WTC11 (cell line): Measurements from ENCODE around the gene TOB1. TPM values are rescaled to one million over a fixed set of nuclear protein-coding genes. Genes with fewer than 3 reads are reported as not detected.

ENCODE experiments used
- ATAC-seq: fragments of 200-7000 bp; cut with Tn5 transposase; 2 replicates; pipeline ENCODE4 v1.10.0; 2021; ENCODE audit warnings: mild to moderate bottlenecking, moderate library complexity
- CTCF ChIA-PET: fragments of 300-600 bp; sonication (Branson Sonifier 250); formaldehyde crosslinking; loops from one replicate; lab custom pipeline; 2021; ENCODE audit warnings: antibody characterized with exemption; lab: Charles Lee
- POLR2A ChIA-PET: fragments of 350-600 bp; sonication (Branson Sonifier 250); formaldehyde crosslinking; loops from one replicate; lab custom pipeline; 2021; ENCODE audit warnings: antibody characterized with exemption; lab: Charles Lee
- DNase-seq: peaks from one replicate; pipeline ENCODE4 v3.0.0; 2021; ENCODE audit warnings: low spot score
- H3K27ac Mint-ChIP-seq: 2 replicates; pipeline ENCODE4 v1.8.0; 2021; ENCODE audit warnings: mixed read lengths
- H3K27me3 Mint-ChIP-seq: 2 replicates; pipeline ENCODE4 v1.8.0; 2021; ENCODE audit warnings: low read depth, mild to moderate bottlenecking, moderate library complexity, mixed read lengths
- H3K36me3 Mint-ChIP-seq: 2 replicates; pipeline ENCODE4 v1.8.0; 2021; ENCODE audit warnings: mixed read lengths
- H3K4me1 Mint-ChIP-seq: 2 replicates; pipeline ENCODE4 v1.8.0; 2022; ENCODE audit warnings: mixed read lengths
- H3K4me3 Mint-ChIP-seq: 2 replicates; pipeline ENCODE4 v1.8.0; 2021; ENCODE audit warnings: mild to moderate bottlenecking, moderate library complexity, mixed read lengths
- H3K9me3 Mint-ChIP-seq: 2 replicates; pipeline ENCODE4 v1.8.0; 2021; ENCODE audit warnings: mixed read lengths
- AFF4 ChIP-seq: sonication (generic); formaldehyde crosslinking; IDR thresholded peaks from 2 replicates; pipeline ENCODE4 v1.8.1; 2023; ENCODE audit warnings: mild to moderate bottlenecking, missing genetic modification reagents, borderline replicate concordance
- ATF2 ChIP-seq: sonication (generic); formaldehyde crosslinking; IDR thresholded peaks from 2 replicates; pipeline ENCODE4 v1.8.1; 2022; ENCODE audit warnings: low read depth, missing genetic modification reagents, borderline replicate concordance
- ATF3 ChIP-seq: sonication (generic); formaldehyde crosslinking; conservative IDR thresholded peaks from 2 replicates; pipeline ENCODE4 v1.8.1; 2022; ENCODE audit warnings: mild to moderate bottlenecking, missing genetic modification reagents
- CREB1 ChIP-seq: sonication (generic); formaldehyde crosslinking; IDR thresholded peaks from 2 replicates; pipeline ENCODE4 v1.8.0; 2023; ENCODE audit warnings: mild to moderate bottlenecking, missing genetic modification reagents
- CREM ChIP-seq: sonication (generic); formaldehyde crosslinking; IDR thresholded peaks from 2 replicates; pipeline ENCODE4 v1.8.1; 2022; ENCODE audit warnings: mild to moderate bottlenecking, missing genetic modification reagents, moderate library complexity
- EMX1 ChIP-seq: fragments of 250-450 bp; sonication (Bioruptor Pico); IDR thresholded peaks from 2 replicates; pipeline ENCODE4 v1.8.0; 2021; ENCODE audit warnings: mild to moderate bottlenecking
- ESRRA ChIP-seq: sonication (generic); formaldehyde crosslinking; IDR thresholded peaks from 2 replicates; pipeline ENCODE4 v1.8.1; 2022; ENCODE audit warnings: mild to moderate bottlenecking, missing genetic modification reagents, borderline replicate concordance
- IRF2 ChIP-seq: sonication (generic); formaldehyde crosslinking; IDR thresholded peaks from 2 replicates; pipeline ENCODE4 v1.8.0; 2022; ENCODE audit warnings: low read depth, missing genetic modification reagents, borderline replicate concordance
- KAT7 ChIP-seq: sonication (generic); formaldehyde crosslinking; IDR thresholded peaks from 2 replicates; pipeline ENCODE4 v1.8.1; 2023; ENCODE audit warnings: missing genetic modification reagents, mild to moderate bottlenecking, borderline replicate concordance
- MLX ChIP-seq: sonication (generic); formaldehyde crosslinking; IDR thresholded peaks from 2 replicates; pipeline ENCODE4 v1.8.1; 2023; ENCODE audit warnings: mild to moderate bottlenecking, missing genetic modification reagents, moderate library complexity
- MYBL2 ChIP-seq: sonication (generic); formaldehyde crosslinking; IDR thresholded peaks from 2 replicates; pipeline ENCODE4 v1.8.1; 2023; ENCODE audit warnings: mild to moderate bottlenecking, moderate library complexity, missing genetic modification reagents
- NFATC4 ChIP-seq: fragments of 250-450 bp; sonication (Bioruptor Pico); IDR thresholded peaks from 2 replicates; pipeline ENCODE4 v1.9.0; 2021; ENCODE audit warnings: mild to moderate bottlenecking
- NFE2L1 ChIP-seq: sonication (generic); formaldehyde crosslinking; IDR thresholded peaks from 2 replicates; pipeline ENCODE4 v1.8.1; 2023; ENCODE audit warnings: missing genetic modification reagents
- NFYB ChIP-seq: sonication (generic); formaldehyde crosslinking; conservative IDR thresholded peaks from 2 replicates; pipeline ENCODE4 v1.8.0; 2022; ENCODE audit warnings: low read depth, missing genetic modification reagents
- PRDM15 ChIP-seq: sonication (generic); formaldehyde crosslinking; IDR thresholded peaks from 2 replicates; pipeline ENCODE4 v1.8.0; 2022; ENCODE audit warnings: missing genetic modification reagents
- SMAD3 ChIP-seq: sonication (generic); formaldehyde crosslinking; IDR thresholded peaks from 2 replicates; pipeline ENCODE4 v1.8.0; 2022; ENCODE audit warnings: missing genetic modification reagents, mild to moderate bottlenecking, borderline replicate concordance
- SOX15 ChIP-seq: fragments of 250-450 bp; sonication (Bioruptor Pico); IDR thresholded peaks from 2 replicates; pipeline ENCODE4 v1.9.0; 2021; ENCODE audit warnings: mild to moderate bottlenecking
- TEAD4 ChIP-seq: sonication (generic); formaldehyde crosslinking; IDR thresholded peaks from 2 replicates; pipeline ENCODE4 v1.8.0; 2022; ENCODE audit warnings: mild to moderate bottlenecking, missing genetic modification reagents
- TP53 ChIP-seq: sonication (generic); formaldehyde crosslinking; IDR thresholded peaks from 2 replicates; pipeline ENCODE4 v1.8.1; 2023; ENCODE audit warnings: mild to moderate bottlenecking, missing genetic modification reagents
- USF2 ChIP-seq: sonication (generic); formaldehyde crosslinking; IDR thresholded peaks from 2 replicates; pipeline ENCODE4 v1.8.1; 2023; ENCODE audit warnings: mild to moderate bottlenecking, missing genetic modification reagents, moderate library complexity
- ZNF138 ChIP-seq: sonication (generic); formaldehyde crosslinking; conservative IDR thresholded peaks from 2 replicates; pipeline ENCODE4 v1.8.1; 2022; ENCODE audit warnings: mild to moderate bottlenecking, moderate library complexity, missing genetic modification reagents
- ZNF423 ChIP-seq: fragments of 250-450 bp; sonication (Bioruptor Pico); IDR thresholded peaks from 2 replicates; pipeline ENCODE4 v2.1.2; 2022; ENCODE audit warnings: mild to moderate bottlenecking, moderate library complexity
- total RNA-seq: library from RNA; stranded (reverse); gene quantifications from 3 replicates; pipeline ENCODE4 v1.2.3, GENCODE V29; 2021

TOB1 gene
- total RNA-seq, 1 experiment from 2014 or later = 36.0 TPM

- TF ChIP-seq AFF4 (CRISPR knock-in tag) = no peak
- TF ChIP-seq ATF3 = no peak
- no peak for TF ChIP-seq NFATC4 (CRISPR knock-in tag)
- no peak for TF ChIP-seq TEAD4 (CRISPR knock-in tag)
- TF ChIP-seq ESRRA (CRISPR knock-in tag) = no peak
- no peak for TF ChIP-seq MYBL2 (CRISPR knock-in tag)
- no peak for TF ChIP-seq CREB1
- TF ChIP-seq SMAD3 (CRISPR knock-in tag) = no peak
- TF ChIP-seq, all 79 proteins: peak for 0
Observed at GRCh38 chr17:50833510-50834428, 32.4 kb downstream of the TOB1 start (continued).

GRCh38 chr17:50832864-50833381, 33.2 kb downstream of the TOB1 start:
- peaks cover 58% of the 10 kb centered on the region for H3K4me1 Mint-ChIP-seq
- no peak for ATAC-seq
- CTCF ChIA-PET = interaction anchor here (2.1 to 3.6 kb wide), 2 partner anchors 20 to 49 kb away, joined by 5 to 52 read pairs; no protein-coding TSS in a partner anchor
- TF ChIP-seq NFE2L1 (no peak), ESRRA (CRISPR knock-in tag) (no peak), MLX (no peak), ZNF423 (CRISPR knock-in tag) (no peak), IRF2 (CRISPR knock-in tag) (no peak), TP53 (CRISPR knock-in tag) (no peak), USF2 (CRISPR knock-in tag) (no peak), EMX1 (CRISPR knock-in tag) (no peak), KAT7 (CRISPR knock-in tag) (no peak), ZNF138 (CRISPR knock-in tag) (no peak), CREM (CRISPR knock-in tag) (no peak), SOX15 (CRISPR knock-in tag) (no peak), NFYB (CRISPR knock-in tag) (no peak), PRDM15 (CRISPR knock-in tag) (no peak), ATF2 (no peak)

More at GRCh38 chr17:50832864-50833381, 33.2 kb downstream of the TOB1 start:
- Mint-ChIP-seq H3K27me3 (no peaks in the 10 kb centered on the region), H3K27ac (no peak overlapping the region), H3K36me3 (no peaks in the 10 kb centered on the region), H3K4me3 (no peak overlapping the region), H3K9me3 (no peaks in the 10 kb centered on the region)
- no peak for DNase-seq
- POLR2A ChIA-PET = no interaction called here
